GM19023 (cell line): ENCODE results near the gene NR5A1.

ENCODE experiments used
- ATAC-seq: cut with Tn5 transposase; IDR thresholded peaks from one replicate; pipeline ENCODE4 v1.9.1; 2021; ENCODE audit warnings: mild to moderate bottlenecking, moderate library complexity; ENCODE audit not compliant: unreplicated experiment

NR5A1 gene

GRCh38 chr9:124468061-124468740, 39.0 kb downstream of the NR5A1 start:
- ATAC-seq, result no peak

GRCh38 chr9:124467410-124468060, 39.7 kb downstream of the NR5A1 start:
- ATAC-seq, result no peak

GRCh38 chr9:124465736-124466135, 41.5 kb downstream of the NR5A1 start:
- ATAC-seq, result no peak

GRCh38 chr9:124462739-124463138, 44.5 kb downstream of the NR5A1 start:
- no peak for ATAC-seq

GRCh38 chr9:124458441-124458840, 48.8 kb downstream of the NR5A1 start:
- ATAC-seq, result no peak

- ATAC-seq, result no peak
Measured at GRCh38 chr9:124457887-124458431, 49.2 kb downstream of the NR5A1 start.

GRCh38 chr9:124457079-124457886, 49.9 kb downstream of the NR5A1 start:
- no peak for ATAC-seq

GRCh38 chr9:124456341-124457078, 50.7 kb downstream of the NR5A1 start:
- no peak for ATAC-seq

- ATAC-seq, result no peak
Measured at GRCh38 chr9:124455820-124456219, 51.4 kb downstream of the NR5A1 start.

GRCh38 chr9:124454791-124455443, 52.3 kb downstream of the NR5A1 start:
- no peak for ATAC-seq

- no peak for ATAC-seq
Measured at GRCh38 chr9:124454296-124454695, 52.9 kb downstream of the NR5A1 start.

- no peak for ATAC-seq
Measured at GRCh38 chr9:124453586-124454191, 53.5 kb downstream of the NR5A1 start.

GRCh38 chr9:124452841-124453585, 54.2 kb downstream of the NR5A1 start:
- ATAC-seq, result no peak

- ATAC-seq, result no peak
Measured at GRCh38 chr9:124452326-124452725, 54.9 kb downstream of the NR5A1 start.

GRCh38 chr9:124450931-124451661, 56.1 kb downstream of the NR5A1 start:
- no peak for ATAC-seq

GRCh38 chr9:124450241-124450924, 56.8 kb downstream of the NR5A1 start, which contains the start of gene ADGRD2:
ADGRD2 (plus strand) TSS chr9:124450451; CDS start chr9:124451667, 1,216 bp downstream.
- ATAC-seq, result no peak

- ATAC-seq, result no peak
Measured at GRCh38 chr9:124449381-124450151, 57.6 kb downstream of the NR5A1 start.
